Activated naive CD8-positive, alpha-beta T cell (primary cell): ENCODE measurements around the gene ZNF716.
"Not testable (repeated sequence)": the region's sequence is repeated elsewhere in the genome, so short reads cannot be mapped to it uniquely, and the experiment has no call there.

Experiments used
- H3K27ac Mint-ChIP-seq: one replicate; pipeline ENCODE4 v1.8.0; 2021; ENCODE audit warnings: mixed read lengths
- H3K27me3 Mint-ChIP-seq: one replicate; pipeline ENCODE4 v1.8.0; 2021; ENCODE audit warnings: mixed read lengths
- H3K36me3 Mint-ChIP-seq: one replicate; pipeline ENCODE4 v1.8.0; 2021; ENCODE audit warnings: mixed read lengths
- H3K4me1 Mint-ChIP-seq: one replicate; pipeline ENCODE4 v1.8.0; 2021; ENCODE audit warnings: low read depth, mixed read lengths
- H3K4me3 Mint-ChIP-seq: one replicate; pipeline ENCODE4 v1.8.0; 2021; ENCODE audit warnings: mild to moderate bottlenecking, mixed read lengths
- H3K9me3 Mint-ChIP-seq: one replicate; pipeline ENCODE4 v1.8.0; 2021; ENCODE audit warnings: low read depth, mixed read lengths

ZNF716 gene

DNA sequence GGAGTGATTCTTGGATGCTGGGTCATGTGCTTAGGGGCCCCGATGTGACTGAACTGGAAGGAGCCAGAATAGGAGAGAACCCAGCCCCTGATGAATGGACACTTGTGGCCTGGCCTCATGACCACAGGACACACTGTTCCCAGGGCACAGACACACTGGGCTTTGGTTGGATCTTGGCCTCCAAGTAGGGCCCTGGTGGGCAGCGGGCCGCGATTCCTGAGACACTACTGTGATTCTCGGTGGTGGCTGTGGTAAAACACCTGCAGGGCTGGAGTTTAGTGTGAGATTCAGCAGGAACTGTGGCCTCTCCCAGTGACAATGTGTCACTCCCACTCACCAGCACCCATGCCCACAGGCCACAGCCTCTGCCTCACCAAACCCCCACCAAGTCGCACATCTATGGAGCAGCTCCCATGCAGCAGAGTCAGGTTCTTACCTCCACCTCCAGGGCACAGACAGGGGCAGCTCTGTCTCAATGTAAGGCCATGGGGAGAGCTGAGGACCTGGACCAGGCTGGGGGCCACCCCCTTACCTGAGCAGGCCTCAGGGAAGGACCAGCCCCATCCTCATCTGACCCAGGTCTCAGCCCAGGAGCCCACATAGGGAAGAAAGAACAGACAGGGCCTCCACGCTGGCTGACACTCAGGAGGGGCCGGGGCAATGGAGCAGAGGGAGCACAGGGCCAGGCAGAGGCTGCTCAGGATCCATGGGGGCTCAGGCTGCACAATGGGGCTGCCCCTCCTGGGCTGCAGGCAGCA, 33.2 kb upstream of the ZNF716 start:
- Mint-ChIP-seq H3K36me3 (no peaks in the 10 kb centered on the region), H3K27ac (no peak overlapping the region), H3K27me3 (no peaks in the 10 kb centered on the region)

DNA sequence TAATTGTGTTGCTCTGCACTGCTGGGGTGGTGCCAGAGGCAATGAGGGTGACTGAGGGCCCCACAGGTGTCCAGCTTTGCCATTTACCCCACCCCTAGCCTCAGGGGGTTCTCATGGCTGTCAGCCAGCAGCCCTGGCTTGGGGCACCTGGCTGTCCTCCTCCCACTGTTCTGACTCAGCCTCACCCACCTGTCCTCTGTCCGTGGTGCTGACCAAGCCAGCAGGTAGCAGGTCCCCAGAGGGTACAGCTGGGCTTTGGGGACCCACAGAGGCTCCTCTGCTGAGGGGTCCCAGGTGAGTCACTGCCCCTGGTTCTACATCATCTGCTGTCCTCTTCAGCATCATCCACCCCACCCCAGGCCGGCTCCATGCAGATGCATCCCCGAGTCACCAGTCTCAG, 32.2 kb upstream of the ZNF716 start:
- no peaks in the 10 kb centered on the region for H3K27me3 Mint-ChIP-seq
- no peak overlapping the region for H3K4me3 Mint-ChIP-seq
- no peaks in the 10 kb centered on the region for H3K36me3 Mint-ChIP-seq
- H3K9me3 Mint-ChIP-seq, result no peaks in the 10 kb centered on the region
- no peaks in the 10 kb centered on the region for H3K4me1 Mint-ChIP-seq
- H3K27ac Mint-ChIP-seq, result no peak overlapping the region

More for the DNA sequence above, 33.2 kb upstream of the ZNF716 start:
- Mint-ChIP-seq H3K4me3 (no peak overlapping the region), H3K4me1 (no peaks in the 10 kb centered on the region), H3K9me3 (no peaks in the 10 kb centered on the region)

GRCh38 chr7:57423768-57424167, 26.2 kb upstream of the ZNF716 start:
- no peak overlapping the region for H3K4me3 Mint-ChIP-seq
- H3K9me3 Mint-ChIP-seq, result no peaks in the 10 kb centered on the region
- no peak overlapping the region for H3K27ac Mint-ChIP-seq
- no peaks in the 10 kb centered on the region for H3K4me1 Mint-ChIP-seq
- H3K27me3 Mint-ChIP-seq, result no peaks in the 10 kb centered on the region
- H3K36me3 Mint-ChIP-seq, result no peaks in the 10 kb centered on the region

GRCh38 chr7:57424515-57425238, 25.3 kb upstream of the ZNF716 start:
- Mint-ChIP-seq H3K36me3 (no peaks in the 10 kb centered on the region), H3K4me3 (no peak overlapping the region), H3K27me3 (no peaks in the 10 kb centered on the region), H3K9me3 (peaks cover 4% of the 10 kb centered on the region), H3K27ac (no peak overlapping the region), H3K4me1 (no peaks in the 10 kb centered on the region)

DNA sequence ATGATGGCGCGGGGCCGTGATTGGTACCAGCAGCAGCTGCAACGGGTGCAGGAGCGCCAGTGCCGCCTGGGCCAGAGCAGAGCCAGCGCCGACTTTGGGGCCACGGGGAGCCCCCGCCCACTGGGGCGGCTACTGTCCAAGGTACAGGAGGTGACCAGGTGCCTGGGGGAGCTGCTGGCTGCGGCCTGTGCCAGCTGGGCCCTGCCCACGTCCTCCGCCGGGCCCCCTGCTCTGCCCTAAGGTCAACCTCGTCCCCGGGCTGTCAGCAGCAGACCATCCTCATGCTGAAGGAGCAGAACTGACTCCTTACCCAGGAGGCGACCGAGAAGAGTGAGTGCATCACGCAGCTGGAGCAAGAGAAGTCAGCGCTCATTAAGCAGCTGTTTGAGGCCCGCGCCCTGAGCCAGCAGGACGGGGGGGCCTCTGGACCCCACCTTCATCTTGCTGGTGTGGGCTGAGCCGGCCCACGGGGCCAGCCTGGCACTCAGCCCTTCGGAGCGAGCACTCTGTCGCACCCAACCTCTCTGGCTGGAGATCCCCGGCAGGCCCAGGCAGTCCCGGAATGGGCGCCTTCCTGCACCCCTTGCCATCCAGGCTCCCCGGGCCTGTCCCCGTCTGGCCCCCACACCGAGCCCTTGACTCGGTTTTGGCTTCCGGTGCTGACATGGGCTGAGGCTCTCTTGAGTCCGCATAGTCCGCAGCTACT, 24.6 kb upstream of the ZNF716 start:
- no peak overlapping the region for H3K27ac Mint-ChIP-seq
- no peaks in the 10 kb centered on the region for H3K4me1 Mint-ChIP-seq
- H3K9me3 Mint-ChIP-seq, result peaks cover 6% of the 10 kb centered on the region
- no peak overlapping the region for H3K4me3 Mint-ChIP-seq
- no peaks in the 10 kb centered on the region for H3K36me3 Mint-ChIP-seq
- no peaks in the 10 kb centered on the region for H3K27me3 Mint-ChIP-seq

GRCh38 chr7:57425969-57426628, 23.9 kb upstream of the ZNF716 start:
- H3K36me3 Mint-ChIP-seq, result no peaks in the 10 kb centered on the region
- peaks cover 6% of the 10 kb centered on the region for H3K9me3 Mint-ChIP-seq
- no peak overlapping the region for H3K4me3 Mint-ChIP-seq
- H3K4me1 Mint-ChIP-seq, result no peaks in the 10 kb centered on the region
- H3K27ac Mint-ChIP-seq, result no peak overlapping the region
- no peaks in the 10 kb centered on the region for H3K27me3 Mint-ChIP-seq

GRCh38 chr7:57426629-57427003, 23.4 kb upstream of the ZNF716 start:
- Mint-ChIP-seq H3K4me3 (no peak overlapping the region), H3K27me3 (no peaks in the 10 kb centered on the region), H3K36me3 (no peaks in the 10 kb centered on the region), H3K9me3 (peaks cover 6% of the 10 kb centered on the region), H3K4me1 (no peaks in the 10 kb centered on the region), H3K27ac (no peak overlapping the region)

DNA sequence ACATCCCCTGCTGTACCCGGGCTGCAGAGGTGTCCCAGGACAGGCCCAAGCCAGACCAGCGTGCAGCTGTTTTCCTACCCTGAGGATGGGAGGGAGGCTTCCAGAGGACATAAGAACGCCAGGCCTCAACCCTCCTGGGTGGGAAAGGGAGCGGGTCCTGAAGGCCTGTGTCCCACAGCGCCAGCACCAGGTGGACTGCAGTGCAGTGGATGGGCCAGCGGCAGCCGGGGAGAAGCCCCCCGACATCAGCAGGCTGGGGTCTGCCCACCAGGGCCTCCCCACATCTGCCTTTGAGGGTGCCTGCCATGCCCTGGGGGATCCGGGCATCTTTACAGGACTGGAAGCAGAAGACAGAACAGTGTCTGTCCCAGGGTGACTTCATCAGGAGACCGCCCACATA, 22.8 kb upstream of the ZNF716 start:
- Mint-ChIP-seq H3K9me3 (peaks cover 6% of the 10 kb centered on the region), H3K27ac (no peak overlapping the region), H3K4me1 (no peaks in the 10 kb centered on the region), H3K4me3 (no peak overlapping the region), H3K27me3 (no peaks in the 10 kb centered on the region), H3K36me3 (no peaks in the 10 kb centered on the region)

DNA sequence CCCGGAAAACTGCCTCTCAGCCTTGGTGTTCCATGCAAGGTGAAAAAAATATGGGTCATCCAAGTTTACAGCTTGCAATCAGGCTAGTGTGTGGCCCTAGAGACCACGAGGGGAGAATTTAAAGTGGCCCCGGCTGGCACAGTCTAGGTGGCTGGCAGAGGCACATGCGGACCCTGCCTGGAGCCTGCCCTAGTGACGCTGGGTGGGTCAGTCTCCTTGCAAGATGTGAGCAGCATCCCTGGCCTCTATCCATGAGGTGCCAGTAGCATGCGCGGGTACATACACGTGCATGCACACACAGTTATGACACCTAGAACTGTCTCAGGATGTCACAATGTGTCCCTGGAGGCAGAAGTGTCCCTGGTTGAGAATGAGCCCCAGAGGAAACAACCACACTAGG, 22.4 kb upstream of the ZNF716 start:
- H3K4me3 Mint-ChIP-seq, result no peak overlapping the region
- no peaks in the 10 kb centered on the region for H3K36me3 Mint-ChIP-seq
- H3K27ac Mint-ChIP-seq, result no peak overlapping the region
- H3K4me1 Mint-ChIP-seq, result no peaks in the 10 kb centered on the region
- H3K9me3 Mint-ChIP-seq, result peaks cover 8% of the 10 kb centered on the region
- H3K27me3 Mint-ChIP-seq, result no peaks in the 10 kb centered on the region

- H3K4me3 Mint-ChIP-seq, result no peak overlapping the region
- H3K36me3 Mint-ChIP-seq, result no peaks in the 10 kb centered on the region
- peaks cover 14% of the 10 kb centered on the region for H3K9me3 Mint-ChIP-seq
- no peaks in the 10 kb centered on the region for H3K4me1 Mint-ChIP-seq
- H3K27me3 Mint-ChIP-seq, result no peaks in the 10 kb centered on the region
- no peak overlapping the region for H3K27ac Mint-ChIP-seq
These were observed 17.4 kb upstream of the ZNF716 start for GRCh38 chr7:57432583-57432982.

GRCh38 chr7:57437581-57437980, 12.4 kb upstream of the ZNF716 start:
- Mint-ChIP-seq H3K4me3 (no peak overlapping the region), H3K36me3 (no peaks in the 10 kb centered on the region), H3K9me3 (peaks cover 5% of the 10 kb centered on the region), H3K27me3 (no peaks in the 10 kb centered on the region), H3K27ac (no peak overlapping the region), H3K4me1 (no peaks in the 10 kb centered on the region)

GRCh38 chr7:57438244-57438643, 11.7 kb upstream of the ZNF716 start:
- Mint-ChIP-seq H3K27me3 (no peaks in the 10 kb centered on the region), H3K4me3 (no peak overlapping the region), H3K9me3 (peaks cover 1% of the 10 kb centered on the region)

DNA sequence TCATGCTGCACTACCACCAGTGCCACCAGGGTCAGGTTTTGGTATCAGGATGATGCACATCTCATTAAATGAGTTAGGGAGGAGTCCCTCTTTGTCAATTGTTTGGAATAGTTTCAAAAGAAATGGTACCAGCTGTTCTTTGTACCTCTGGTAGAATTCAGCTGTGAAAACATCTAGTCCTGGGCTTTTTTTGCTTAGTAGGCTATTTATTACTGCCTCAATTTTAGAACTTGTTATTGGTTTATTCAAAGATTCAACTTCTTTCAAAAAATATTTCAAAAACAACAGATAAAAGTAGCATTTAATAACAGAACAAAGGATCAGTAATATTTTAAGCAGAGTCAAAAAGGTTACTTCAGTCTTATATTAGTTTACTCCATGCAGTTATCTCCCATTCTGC, 6.4 kb upstream of the ZNF716 start:
- Mint-ChIP-seq H3K36me3 (no peaks in the 10 kb centered on the region), H3K4me1 (no peaks in the 10 kb centered on the region), H3K27me3 (no peaks in the 10 kb centered on the region), H3K4me3 (no peak overlapping the region), H3K9me3 (no peaks in the 10 kb centered on the region), H3K27ac (no peak overlapping the region)

More at GRCh38 chr7:57438244-57438643, 11.7 kb upstream of the ZNF716 start:
- Mint-ChIP-seq H3K36me3 (no peaks in the 10 kb centered on the region), H3K4me1 (no peaks in the 10 kb centered on the region), H3K27ac (no peak overlapping the region)

DNA sequence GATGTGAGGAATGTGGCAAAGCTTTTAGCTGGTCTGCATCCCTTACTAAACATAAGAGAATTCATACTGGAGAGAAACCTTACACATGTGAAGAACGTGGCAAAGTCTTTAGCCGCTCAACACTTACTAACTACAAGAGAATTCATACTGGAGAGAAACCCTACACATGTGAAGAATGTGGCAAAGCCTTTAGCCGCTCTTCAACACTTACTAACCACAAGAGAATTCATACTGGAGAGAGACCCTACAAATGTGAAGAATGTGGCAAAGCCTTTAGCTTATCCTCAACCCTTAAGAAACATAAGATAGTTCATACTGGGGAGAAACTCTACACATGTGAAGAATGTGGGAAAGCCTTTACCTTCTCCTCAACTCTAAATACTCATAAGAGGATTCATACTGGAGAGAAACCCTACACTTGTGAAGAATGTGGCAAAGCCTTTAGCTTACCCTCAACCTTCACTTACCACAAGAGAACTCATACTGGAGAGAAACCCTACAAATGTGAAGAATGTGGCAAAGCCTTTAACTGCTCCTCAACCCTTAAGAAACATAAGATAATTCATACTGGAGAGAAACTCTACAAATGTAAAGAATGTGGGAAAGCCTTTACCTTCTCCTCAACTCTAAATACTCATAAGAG, 19.3 kb downstream of the ZNF716 start:
- not testable (repeated sequence) for H3K4me1 Mint-ChIP-seq, H3K27ac Mint-ChIP-seq, H3K27me3 Mint-ChIP-seq, H3K4me3 Mint-ChIP-seq
- Mint-ChIP-seq H3K9me3 (peaks cover 28% of the 10 kb centered on the region), H3K36me3 (peaks cover 15% of the 10 kb centered on the region)
